ENCODE data around the gene PLEKHM3.

DNA sequence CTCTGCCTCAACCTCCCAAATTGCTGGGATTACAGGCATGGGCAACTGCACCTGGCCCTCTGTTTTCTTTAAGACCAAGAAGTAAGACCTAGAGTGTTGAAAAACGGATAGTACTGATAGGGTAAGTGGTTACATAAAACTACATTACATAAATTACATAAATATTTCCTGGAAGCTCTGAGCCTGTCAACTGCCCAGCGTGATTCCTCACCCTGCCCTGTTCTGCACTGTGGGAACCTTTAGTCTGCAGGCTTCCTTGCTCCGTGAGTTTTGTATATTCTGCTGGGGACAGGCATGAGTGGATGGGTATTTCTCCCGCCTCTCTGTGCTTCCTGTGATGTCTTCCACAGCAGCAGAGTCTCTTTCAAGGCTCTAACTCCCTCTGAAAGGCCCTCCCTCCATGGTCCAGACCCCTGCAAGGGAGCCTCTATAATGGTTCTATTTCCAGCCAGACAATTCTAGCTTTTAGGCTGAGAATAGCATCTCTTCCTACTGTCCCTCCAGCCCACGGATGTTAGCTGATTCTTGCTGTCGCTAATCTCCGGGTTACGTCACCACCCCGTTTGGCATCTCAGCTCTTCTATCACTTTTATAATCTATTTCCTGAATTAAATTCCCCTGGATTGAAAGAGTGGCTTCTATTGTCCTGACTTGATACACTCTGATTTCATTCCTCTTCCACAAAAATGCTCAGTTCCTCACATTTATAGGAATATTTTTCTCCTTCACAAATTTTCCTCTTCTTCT lies 49.5 kb upstream of the PLEKHM3 start:
- TF ChIP-seq, protein P1, sequence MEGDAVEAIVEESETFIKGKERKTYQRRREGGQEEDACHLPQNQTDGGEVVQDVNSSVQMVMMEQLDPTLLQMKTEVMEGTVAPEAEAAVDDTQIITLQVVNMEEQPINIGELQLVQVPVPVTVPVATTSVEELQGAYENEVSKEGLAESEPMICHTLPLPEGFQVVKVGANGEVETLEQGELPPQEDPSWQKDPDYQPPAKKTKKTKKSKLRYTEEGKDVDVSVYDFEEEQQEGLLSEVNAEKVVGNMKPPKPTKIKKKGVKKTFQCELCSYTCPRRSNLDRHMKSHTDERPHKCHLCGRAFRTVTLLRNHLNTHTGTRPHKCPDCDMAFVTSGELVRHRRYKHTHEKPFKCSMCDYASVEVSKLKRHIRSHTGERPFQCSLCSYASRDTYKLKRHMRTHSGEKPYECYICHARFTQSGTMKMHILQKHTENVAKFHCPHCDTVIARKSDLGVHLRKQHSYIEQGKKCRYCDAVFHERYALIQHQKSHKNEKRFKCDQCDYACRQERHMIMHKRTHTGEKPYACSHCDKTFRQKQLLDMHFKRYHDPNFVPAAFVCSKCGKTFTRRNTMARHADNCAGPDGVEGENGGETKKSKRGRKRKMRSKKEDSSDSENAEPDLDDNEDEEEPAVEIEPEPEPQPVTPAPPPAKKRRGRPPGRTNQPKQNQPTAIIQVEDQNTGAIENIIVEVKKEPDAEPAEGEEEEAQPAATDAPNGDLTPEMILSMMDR (IDR thresholded peaks at IDR 0.05; ENCODE audit: insufficient read depth, low read length) = no peak
- TF ChIP-seq POLR2AphosphoS5 (IDR thresholded peaks at IDR 0.05; ENCODE audit: low read depth) = no peak
- TF ChIP-seq, protein P2, sequence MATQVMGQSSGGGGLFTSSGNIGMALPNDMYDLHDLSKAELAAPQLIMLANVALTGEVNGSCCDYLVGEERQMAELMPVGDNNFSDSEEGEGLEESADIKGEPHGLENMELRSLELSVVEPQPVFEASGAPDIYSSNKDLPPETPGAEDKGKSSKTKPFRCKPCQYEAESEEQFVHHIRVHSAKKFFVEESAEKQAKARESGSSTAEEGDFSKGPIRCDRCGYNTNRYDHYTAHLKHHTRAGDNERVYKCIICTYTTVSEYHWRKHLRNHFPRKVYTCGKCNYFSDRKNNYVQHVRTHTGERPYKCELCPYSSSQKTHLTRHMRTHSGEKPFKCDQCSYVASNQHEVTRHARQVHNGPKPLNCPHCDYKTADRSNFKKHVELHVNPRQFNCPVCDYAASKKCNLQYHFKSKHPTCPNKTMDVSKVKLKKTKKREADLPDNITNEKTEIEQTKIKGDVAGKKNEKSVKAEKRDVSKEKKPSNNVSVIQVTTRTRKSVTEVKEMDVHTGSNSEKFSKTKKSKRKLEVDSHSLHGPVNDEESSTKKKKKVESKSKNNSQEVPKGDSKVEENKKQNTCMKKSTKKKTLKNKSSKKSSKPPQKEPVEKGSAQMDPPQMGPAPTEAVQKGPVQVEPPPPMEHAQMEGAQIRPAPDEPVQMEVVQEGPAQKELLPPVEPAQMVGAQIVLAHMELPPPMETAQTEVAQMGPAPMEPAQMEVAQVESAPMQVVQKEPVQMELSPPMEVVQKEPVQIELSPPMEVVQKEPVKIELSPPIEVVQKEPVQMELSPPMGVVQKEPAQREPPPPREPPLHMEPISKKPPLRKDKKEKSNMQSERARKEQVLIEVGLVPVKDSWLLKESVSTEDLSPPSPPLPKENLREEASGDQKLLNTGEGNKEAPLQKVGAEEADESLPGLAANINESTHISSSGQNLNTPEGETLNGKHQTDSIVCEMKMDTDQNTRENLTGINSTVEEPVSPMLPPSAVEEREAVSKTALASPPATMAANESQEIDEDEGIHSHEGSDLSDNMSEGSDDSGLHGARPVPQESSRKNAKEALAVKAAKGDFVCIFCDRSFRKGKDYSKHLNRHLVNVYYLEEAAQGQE (IDR thresholded peaks at IDR 0.05; ENCODE audit: insufficient replicate concordance, low read depth) = no peak
- TF ChIP-seq GABPA (IDR thresholded peaks at IDR 0.05; ENCODE audit: low read depth) = no peak
- TF ChIP-seq SPI1 (IDR thresholded peaks at IDR 0.05; ENCODE audit: borderline replicate concordance, low read depth) = no peak
